ENCODE results near the gene FAM120AOS.

FAM120AOS gene

GRCh38 chr9:93470391-93470790 lies 17.0 kb upstream of the FAM120AOS start:
- no peak for DNase-seq (ENCODE audit: low read depth in 2 of 2)
- H3K4me3 ChIP-seq (replicated peaks in 1 of 2; ENCODE audit: low read depth in 2 of 2, low read length in 2 of 2) = no peak overlapping the region
- no peak for TF ChIP-seq CTCF (IDR thresholded peaks at IDR 0.05; ENCODE audit: low read depth, low read length)

GRCh38 chr9:93468763-93469456 lies 15.5 kb upstream of the FAM120AOS start:
- peak; percentile 52 to 68 for DNase-seq (ENCODE audit: low read depth in 2 of 2)
- H3K4me3 ChIP-seq (replicated peaks in 1 of 2; ENCODE audit: low read depth in 2 of 2, low read length in 2 of 2) = peak overlapping the region in 1 of 2 donors; percentile 15
- no peak for TF ChIP-seq CTCF (IDR thresholded peaks at IDR 0.05; ENCODE audit: low read depth, low read length)

- no peak overlapping the region for H3K4me3 ChIP-seq (replicated peaks in 1 of 2; ENCODE audit: low read depth in 2 of 2, low read length in 2 of 2)
- no peak for DNase-seq (ENCODE audit: low read depth in 2 of 2)
- no peak for TF ChIP-seq CTCF (IDR thresholded peaks at IDR 0.05; ENCODE audit: low read depth, low read length)
These were observed 14.1 kb upstream of the FAM120AOS start for GRCh38 chr9:93467462-93467861.

- no peak for DNase-seq (ENCODE audit: low read depth in 2 of 2)
- TF ChIP-seq CTCF (IDR thresholded peaks at IDR 0.05; ENCODE audit: low read depth, low read length) = no peak
- no peak overlapping the region for H3K4me3 ChIP-seq (replicated peaks in 1 of 2; ENCODE audit: low read depth in 2 of 2, low read length in 2 of 2)
These were observed 13.7 kb upstream of the FAM120AOS start for GRCh38 chr9:93467062-93467416.

GRCh38 chr9:93466416-93467061 lies 13.2 kb upstream of the FAM120AOS start:
- no peak overlapping the region for H3K4me3 ChIP-seq (replicated peaks in 1 of 2; ENCODE audit: low read depth in 2 of 2, low read length in 2 of 2)
- DNase-seq (ENCODE audit: low read depth in 2 of 2) = no peak
- TF ChIP-seq CTCF (IDR thresholded peaks at IDR 0.05; ENCODE audit: low read depth, low read length) = no peak

- DNase-seq (ENCODE audit: low read depth in 2 of 2) = no peak
- H3K4me3 ChIP-seq (replicated peaks in 1 of 2; ENCODE audit: low read depth in 2 of 2, low read length in 2 of 2) = no peak overlapping the region
- TF ChIP-seq CTCF (IDR thresholded peaks at IDR 0.05; ENCODE audit: low read depth, low read length) = no peak
These were observed 12.5 kb upstream of the FAM120AOS start for GRCh38 chr9:93465855-93466254.
